NCI-H187 treated with DMSO at 0.1 percent for 48 hours (cell line): ENCODE data around the gene CHST1.

Experiments
- DNase-seq: peaks from one replicate; lab custom pipeline; 2025; lab: John Stamatoyannopoulos, UW

CHST1 gene

DNA sequence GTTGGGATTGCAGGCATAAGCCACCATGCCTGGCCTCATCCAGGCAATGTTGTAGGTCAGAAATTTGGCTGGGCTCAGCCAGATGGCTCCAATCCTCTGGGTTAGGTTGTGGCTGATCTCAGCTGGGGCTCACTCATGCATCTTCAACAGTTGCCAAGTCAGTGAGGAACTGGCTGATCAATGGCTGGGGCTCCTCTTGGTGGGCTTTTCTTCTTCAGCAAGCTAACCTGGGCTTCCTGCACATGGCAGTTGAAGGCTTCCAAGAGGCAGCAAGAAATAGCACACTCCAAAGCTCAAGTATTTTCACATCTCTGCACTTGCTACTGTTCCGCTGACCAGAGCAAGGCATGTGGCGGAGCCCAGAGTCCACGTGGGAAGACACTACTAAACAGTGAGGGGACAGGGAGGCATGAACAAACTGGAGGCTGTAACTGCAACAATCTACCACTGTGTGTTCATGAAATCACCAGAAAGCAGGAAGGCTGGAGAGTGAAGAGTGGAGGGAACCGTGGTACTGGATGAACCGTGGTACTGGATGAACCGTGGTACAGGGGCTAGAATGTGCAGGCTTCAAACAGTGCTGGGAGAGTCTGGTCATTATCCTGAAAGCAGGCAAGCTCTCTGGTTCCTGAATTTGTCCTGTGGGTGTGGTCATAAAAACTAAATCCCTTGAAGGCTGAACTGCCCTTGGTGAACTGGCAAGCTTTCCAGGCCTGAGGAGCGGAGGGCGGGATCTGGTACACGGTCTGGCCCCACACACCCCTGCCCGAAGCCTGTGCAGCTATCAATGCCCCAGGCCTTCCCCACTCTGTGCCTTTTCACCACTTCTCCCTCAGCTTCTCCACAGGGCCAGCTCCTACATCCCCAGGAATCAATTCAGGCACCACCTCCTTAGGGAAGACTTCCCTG, 20.2 kb downstream of the CHST1 start:
- DNase-seq, result no peak

DNA sequence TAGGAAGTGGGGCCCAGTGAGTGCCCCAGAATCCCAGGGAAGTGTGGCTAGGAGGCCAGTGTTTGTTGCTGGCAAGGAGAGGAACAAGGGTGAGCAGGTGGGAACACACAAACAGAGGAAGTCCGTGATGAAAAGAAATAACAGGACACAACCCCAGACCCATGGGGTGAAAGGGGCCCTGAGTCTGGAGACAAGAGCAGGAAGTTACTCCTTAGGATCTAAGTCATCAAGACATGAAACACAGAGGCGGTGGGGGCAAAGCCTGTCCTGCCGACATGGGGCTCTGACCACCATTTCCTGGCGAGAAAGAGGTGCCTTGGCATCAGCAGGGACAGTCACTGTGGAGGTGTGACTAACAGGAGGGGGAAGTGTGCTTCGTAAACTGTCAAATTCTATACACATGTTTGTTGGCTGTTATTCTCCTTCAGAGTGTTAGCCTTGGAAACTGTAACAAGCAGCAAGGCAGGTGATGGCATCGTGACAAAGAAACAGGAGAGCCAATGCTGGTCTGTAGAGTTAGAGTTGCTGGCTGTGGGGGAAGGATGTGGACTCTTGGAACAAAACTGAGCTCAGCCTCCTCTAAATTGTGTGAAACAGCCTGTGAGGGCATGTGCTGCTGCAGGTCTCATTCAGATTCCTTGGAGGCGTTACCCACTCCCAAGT, 21.7 kb downstream of the CHST1 start:
- no peak for DNase-seq

DNA sequence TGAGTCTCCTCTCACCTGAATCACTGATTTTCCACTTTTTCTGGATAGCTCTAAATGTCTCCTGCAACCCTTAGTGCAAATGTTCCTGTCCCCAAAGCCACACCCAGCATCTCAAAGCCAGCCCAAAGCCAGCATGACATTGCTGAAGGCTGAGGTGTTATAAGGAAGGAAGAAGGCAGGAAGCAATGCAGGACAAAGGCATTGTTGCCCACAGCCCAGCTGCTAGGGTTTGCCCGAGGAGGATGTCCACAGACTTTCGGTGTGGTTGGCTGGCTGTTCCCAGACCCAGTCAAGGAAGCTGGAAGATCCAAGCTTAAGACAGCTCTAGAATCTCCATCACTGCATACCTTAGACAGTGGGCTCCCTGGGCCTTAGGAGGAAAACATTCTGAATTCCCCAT, 23.5 kb downstream of the CHST1 start:
- no peak for DNase-seq

DNA sequence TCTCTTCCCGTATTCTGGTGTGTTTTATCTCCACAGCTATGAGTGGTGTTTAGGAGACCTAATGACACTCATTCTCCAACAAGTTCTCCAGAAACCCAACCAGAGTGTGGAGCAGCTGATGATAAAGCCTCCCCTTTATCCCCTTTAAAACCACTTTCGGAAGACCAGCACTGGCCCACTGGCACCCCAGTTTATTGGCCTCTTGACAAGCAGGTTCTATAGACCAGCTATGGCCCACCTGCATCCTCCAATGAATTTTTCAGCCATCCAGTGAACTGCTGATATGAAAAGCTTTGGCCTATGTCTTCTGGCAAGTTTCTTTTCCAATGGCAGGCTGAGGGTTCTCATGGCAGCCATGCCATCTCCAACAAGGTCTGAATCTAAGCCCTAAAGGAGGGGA, 27.4 kb downstream of the CHST1 start:
- no peak for DNase-seq

DNA sequence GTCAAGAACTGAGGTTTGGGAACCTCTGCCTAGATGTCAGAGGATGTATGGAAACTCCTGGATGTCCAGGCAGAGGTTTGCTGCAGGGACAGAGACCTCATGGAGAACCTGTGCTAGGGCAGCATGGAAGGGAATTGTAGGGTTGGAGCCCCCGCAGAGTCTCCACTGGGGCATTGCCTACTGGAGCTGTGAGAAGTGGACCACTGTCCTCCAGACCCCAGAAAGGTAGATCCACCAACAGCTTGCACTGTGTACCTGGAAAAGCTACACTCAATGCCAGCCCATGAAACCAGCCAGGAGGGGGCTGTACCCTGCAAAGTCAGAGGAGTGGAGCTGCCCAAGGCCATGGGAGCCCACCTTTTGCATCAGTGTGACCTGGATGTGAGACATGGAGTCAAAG, 29.5 kb downstream of the CHST1 start:
- no peak for DNase-seq

DNA sequence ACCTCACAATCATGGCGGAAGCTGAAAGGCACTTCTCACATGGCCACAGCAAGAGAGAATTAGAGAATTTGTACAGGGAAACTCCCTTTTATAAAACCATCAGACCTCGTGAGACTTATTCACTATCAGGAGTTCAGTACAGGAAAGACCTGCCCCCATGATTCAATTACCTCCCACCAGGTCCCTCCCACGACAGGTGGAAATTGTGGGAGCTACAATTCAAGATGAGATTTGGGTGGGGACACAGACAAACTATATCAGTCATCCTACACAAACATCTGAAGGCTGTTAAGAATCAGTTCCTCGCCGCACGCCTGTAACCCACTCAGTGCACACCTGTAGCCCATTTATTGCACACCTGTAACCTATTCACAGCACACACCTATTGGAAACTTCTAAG, 39.8 kb downstream of the CHST1 start:
- DNase-seq, result no peak

DNA sequence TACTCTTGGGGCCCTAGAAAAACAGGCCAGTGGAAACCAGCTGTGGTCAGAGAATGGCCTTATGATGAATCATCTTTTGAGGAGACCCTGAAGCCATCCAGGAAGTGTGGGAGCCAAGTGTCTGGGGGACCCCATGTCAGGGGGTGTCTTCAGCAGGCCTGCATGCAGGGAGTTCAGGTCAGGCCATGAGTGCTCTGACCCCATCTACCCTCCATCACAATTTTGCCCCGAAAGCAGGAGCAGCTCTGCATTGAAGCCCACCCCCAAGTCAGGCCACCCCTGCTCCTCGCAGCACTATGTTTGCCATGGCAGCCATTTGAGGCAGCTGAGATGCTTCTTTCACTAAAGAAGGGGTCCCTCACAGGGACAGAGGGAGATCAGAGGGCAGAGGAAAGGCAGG, 41.3 kb downstream of the CHST1 start:
- DNase-seq, result no peak

DNA sequence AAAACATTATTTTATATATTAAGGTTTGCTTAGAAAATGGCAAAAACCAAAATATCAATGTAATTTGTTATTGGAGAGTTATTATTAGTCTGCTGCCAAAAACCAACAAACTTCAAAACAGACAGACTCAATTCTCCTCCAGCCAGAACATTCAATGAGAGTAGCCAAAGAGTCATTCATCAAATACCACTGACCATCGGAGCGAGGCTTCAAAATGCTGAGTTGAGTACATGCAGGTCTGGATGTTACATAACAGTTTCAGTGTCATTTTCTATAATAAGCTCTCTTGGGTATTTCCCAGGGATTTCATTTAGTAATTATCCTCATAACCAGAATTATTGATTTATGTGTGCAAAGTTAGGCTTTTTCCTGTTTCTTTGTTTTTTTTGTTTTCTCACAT, 42.6 kb downstream of the CHST1 start:
- DNase-seq, result no peak

DNA sequence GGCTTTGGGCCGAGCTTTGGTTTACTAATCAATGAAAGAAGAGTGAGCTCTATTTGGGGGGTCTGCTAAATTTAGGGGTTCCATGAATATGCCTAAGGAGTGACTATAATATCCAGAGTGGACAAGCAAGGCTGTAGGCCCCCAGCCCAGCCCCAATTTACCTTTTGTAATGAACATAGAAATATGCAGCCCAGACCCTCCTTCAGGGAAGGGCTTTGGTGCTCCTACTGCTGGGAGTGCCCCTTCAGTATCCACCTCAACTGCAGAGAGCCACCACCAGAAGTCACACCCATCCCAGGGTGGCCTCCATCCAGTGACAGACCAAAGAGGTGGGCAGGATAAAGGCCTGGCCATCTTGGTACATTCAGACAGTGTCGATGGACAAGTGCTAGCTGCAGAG, 43.1 kb downstream of the CHST1 start:
- no peak for DNase-seq

DNA sequence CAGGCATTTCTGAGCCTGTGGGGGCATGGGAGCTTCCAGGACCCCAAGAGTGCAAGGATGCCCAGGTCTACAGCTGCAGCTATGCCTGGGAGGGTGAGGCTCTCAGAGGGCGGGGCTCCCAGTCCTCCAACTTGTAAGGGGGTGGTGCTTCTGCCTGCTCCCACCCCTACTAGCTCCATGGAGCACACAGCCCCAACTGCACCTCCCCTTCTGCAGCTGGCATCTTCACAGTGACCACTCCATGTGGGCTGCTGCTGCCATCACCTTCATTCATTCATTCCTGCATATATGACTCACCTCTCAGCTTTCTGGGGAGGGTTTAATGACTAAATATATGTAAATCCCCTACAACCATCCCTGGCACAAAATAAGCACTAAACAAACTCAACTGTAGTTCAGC, 43.8 kb downstream of the CHST1 start:
- no peak for DNase-seq

DNA sequence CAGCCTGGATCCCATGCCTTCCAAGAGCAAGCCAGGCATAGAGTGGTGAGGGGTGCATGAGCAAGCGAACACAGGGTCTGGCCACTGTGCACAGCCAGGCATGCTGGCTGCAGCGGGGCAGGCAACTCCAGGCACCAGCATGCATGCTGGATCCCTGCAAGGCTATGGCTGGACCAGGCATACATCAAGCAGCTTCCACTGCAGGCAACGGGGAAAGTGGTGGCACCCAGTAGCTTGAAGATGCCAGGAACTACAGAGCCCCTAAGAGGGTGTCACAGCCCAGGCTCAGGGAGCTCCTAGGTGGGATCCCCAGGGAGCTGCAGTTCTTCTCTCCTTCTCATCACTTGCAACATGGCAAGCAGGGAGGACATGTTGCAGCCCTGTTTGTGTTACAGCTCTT, 45.2 kb downstream of the CHST1 start:
- no peak for DNase-seq

DNA sequence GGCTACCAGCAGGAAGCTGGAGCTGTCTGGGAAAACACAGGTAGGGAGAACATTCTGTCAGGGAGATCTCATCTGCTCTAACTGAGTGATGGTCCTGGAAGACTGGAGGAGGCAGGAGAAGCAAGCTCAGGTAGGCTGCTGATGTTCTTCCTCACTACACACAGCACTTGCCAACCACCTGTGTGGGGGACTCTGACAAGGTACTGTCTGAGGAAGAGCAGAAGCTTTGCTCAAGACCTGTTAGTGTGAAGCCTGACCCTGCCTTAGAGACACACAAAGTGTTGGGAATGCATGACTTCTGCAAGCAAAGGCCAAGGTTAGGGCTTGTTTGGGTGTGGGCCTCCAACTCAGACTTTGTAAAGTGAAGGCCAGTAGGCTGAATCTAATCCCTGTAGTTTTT, 46.5 kb downstream of the CHST1 start:
- DNase-seq, result no peak

DNA sequence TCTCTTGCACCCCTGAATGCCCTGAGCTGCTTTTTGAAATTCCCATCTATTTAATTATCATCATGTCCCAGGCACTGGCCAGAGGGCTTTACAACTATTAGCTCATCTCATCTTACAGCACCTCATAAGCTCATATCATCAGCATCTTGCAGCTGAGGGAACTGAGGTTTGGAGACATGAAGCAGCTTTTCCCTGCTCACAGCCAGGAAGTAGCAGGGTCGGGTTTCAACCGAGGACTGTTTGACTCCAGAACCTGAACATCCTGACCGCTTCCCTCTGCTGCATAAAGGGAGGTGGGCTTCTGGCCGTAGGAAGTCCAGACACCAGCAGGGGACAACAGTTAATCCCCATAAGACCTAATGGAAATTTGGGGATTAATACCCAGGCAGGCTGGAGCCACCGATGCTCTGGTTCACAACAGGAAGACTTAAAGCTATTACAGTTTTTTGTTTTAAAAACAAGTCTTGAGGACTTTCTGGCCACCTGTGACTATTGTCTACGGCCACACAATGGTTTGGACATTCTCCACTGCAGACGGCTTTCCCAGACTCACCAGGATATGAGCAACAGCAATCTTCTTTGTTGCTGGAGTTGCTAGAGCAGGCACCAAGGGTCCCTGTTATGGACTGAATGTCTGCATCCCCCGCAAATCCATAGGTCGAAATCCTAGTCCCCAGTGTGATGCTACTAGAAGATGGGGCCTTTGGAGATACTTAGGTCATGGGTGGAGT, 47.4 kb downstream of the CHST1 start:
- no peak for DNase-seq

DNA sequence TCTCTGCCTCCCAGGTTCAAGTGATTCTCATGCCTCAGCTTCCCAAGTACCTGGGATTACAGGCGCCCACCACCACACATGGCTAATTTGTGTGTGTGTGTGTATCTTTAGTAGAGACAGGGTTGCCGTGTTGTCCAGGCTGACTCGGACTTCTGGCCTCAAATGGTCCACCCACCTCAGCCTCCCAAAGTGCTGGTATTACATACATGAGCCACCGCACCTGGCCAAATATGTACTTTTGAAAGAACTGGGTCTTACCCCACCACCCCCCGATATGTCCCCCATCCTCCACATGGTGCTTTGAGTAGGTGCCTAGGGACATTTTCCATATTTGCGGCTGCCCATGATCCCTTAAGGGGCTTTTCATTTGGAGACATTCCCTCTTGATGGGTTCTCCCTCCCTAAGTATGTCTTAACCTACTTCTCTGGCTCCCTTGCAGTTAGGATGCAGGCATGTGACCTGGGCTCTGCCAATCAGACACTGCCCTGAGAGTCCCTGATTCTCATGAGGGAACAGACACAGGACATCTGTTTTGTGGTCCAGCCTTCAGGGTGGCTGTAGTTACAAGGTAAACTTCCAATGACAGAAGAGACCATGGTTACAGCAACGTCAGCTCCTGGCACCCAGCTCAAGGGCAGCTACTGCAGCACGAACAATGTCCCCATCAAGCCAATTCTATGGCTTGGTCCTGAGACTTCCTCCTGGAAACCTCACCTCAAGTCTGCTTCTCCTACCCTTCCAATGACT, 48.4 kb downstream of the CHST1 start:
- DNase-seq, result no peak

DNA sequence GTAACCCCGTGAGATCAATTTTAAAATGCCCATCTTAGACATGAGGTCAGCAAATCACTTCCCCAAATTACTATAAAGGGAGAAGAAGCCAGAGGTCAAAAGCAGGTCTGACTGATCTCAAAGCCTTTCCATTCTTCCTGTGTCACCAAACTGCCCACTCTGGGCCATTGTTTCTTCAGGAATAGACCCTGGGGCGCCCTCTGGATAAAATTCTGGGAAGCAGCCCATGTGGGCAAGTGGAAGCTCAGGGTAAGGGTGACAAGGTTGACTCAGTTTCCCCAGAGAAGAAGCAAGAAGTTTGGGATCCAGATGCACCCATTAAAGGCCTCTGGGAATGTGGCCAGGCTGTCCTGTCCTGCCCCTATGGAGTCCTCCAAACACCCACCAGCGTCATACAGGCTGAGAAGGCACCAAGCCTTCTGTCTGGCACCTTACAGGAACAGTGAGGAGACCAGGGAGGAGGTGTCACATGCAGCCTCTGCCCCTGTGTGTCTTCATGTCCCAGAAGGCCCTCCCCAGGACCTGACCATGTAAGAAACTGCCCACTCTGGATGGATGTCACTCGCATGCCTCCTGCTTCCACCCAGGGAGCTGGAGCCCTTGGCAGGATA, 50.1 kb downstream of the CHST1 start:
- DNase-seq, result no peak

DNA sequence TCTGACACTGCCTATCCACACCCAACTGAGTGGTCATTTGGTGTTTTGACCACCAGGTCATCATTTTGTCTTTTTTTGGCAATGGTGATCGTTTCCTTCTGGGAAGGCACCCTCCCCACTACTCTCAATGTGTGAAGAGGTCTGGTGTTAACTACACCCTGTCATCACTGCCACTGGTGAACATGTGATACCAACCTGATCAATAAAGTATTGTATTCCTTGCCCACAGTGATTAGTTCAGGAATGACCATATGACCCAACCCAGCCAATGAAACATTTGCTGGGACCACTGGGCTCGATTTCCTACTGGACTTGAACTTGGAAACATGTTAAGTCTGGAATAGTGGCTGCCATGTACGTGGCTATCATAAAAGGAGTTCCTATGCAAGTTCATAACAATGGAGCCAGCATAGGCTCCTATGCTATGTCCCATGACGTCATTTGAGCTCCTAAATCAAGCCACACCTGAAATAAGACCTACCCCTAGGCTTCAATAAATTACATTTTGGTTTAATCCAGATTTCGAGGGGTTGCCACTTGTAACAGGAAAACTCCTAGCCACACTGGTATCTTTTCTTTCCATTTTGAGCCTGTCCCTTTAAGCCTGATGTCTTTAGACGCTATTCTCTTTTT, 51.1 kb downstream of the CHST1 start:
- DNase-seq, result no peak

DNA sequence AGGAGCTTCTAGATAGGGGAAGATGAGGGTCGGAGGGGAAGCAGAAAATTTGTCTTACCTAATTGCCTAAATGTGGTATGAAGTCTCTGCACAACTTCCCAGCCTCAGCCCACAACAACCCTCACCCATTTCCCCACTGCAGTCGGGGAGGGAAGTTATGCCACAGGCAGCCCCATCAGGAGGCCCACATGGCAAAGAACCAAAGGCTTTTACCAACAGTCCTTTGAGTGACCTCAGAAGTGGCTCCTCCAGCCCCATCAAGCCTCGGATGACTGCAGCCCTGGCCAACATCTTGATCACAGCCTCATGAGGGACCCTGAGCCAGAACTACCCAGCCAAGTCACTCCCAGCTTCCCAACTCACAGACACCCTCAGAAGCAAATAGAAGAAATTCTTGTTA, 54.8 kb downstream of the CHST1 start:
- DNase-seq, result no peak

DNA sequence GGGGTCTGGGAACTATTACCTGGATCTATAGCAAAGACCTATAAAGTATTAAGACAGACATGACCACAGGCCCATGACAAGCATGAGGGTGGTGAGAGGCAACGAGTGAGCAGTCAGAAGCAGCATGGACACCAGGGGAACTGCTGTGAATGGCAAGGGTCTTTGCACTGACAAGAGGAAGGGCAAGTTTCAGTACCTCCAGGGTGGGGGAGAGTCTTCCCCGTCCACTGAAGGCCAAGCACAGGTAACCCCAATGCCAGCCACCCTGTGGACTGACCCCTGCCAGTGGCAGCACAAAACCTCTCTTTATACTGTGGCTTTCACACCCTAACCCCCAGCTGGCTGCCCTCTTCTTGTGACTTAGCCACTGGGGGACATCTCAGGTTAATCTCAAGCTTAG, 55.5 kb downstream of the CHST1 start:
- no peak for DNase-seq

DNA sequence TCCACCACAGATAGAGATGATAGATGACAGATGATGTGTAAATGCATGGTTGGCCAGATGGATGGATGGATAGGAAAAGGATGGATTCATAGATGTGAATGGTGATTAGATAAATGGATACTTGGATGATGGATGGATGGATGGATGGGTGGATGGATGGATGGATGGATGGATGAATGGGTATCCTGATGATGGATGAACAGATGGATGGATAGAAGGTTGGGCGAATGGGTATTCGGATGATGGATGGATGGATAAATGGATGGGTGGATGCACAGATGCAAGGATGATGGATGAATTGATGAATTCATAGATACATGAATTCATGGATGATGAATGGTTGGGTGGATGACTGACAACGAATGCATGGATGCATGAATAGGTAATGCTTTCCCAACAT, 56.1 kb downstream of the CHST1 start:
- DNase-seq, result no peak

DNA sequence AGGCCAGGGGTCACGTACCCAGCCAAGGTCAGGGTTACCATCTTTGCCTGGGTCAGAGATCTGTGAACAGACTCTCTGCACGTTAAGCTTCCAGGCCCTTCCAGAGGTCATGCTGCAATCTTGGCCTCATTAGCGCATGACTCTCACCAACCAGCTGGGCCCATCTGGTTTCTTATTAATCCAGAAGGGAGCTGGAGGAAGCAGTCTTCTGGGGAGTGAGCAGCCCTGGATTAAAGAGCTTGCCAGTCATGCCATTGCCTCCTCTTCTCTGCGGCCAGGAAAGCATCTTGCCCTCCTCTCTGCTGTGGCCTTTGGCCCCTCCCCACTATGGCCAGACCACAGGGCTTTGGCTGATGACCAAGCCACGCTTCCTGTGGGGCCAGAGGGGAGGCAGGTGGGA, 57.4 kb downstream of the CHST1 start:
- no peak for DNase-seq

DNA sequence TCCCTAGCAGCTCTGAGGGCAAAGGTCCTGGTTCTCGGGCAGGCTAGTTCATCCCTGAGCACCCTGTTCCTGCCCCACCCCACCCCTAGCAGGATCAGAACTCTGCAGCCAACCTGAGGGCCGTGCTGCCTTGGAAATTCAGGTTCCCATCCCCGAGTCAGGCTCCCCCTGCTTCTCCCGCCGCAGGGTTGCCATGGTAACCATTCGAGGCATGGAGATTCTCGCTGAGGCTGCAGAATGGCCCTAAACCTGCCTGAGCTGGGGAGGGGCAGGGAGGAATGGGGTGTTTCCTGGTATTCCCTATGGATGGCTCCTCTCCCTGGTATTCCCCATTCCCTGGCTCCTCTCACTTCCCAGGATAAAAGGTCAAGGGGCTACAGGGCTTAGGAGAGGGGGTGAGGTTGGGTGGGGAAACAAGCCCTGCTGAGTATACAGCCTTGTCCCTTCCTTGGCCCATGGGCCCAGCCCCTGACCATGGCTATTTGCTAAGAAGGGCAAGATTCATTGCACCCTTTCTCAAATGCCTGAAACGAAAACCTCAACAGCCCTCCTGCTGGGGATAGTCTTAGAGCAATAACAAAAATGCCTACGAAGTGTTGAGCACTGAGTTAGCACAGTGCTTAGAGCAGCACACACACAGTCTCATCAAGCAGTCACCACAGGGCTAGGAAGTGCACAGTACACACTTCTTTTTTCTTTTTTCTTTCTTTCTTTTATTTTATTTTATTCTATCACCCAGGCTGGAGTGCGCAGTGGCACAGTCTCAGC, 58.7 kb downstream of the CHST1 start:
- no peak for DNase-seq
